GM23338 (cell line): ENCODE results near the gene TNFRSF1A. TPM values are rescaled to one million over a fixed set of nuclear protein-coding genes. Genes with fewer than 3 reads are reported as not detected.

Source experiments
- ATAC-seq: fragments of 200-7000 bp; cut with Tn5 transposase; 3 replicates; pipeline ENCODE4 v1.9.1; 2020
- DNase-seq: peaks from one replicate; pipeline ENCODE4 v3.0.0-alpha.2; 2015; ENCODE audit warnings: low spot score
- H2AFZ ChIP-seq: fragments of 200-600 bp; sonication (generic); 2 replicates; pipeline ENCODE4 v1.8.0; 2016; ENCODE audit warnings: antibody characterized with exemption, mild to moderate bottlenecking, moderate library complexity
- H3F3A ChIP-seq: fragments of 200-600 bp; sonication (generic); replicated peaks from 2 replicates; pipeline ENCODE4 v1.8.0; 2017; ENCODE audit warnings: antibody characterized with exemption, mixed run types, low read depth
- H3K27ac ChIP-seq: fragments of 200-600 bp; sonication (generic); 2 replicates; pipeline ENCODE4 v1.6.1; 2016; ENCODE audit warnings: low read depth
- H3K27me3 ChIP-seq: fragments of 200-600 bp; sonication (generic); 2 replicates; pipeline ENCODE4 v1.8.0; 2016; ENCODE audit warnings: mild to moderate bottlenecking, mixed run types, moderate library complexity; ENCODE audit not compliant: insufficient read depth
- H3K36me3 ChIP-seq: fragments of 200-600 bp; sonication (generic); 2 replicates; pipeline ENCODE4 v1.8.0; 2016; ENCODE audit warnings: mild to moderate bottlenecking; ENCODE audit not compliant: insufficient read depth
- H3K4me1 ChIP-seq: fragments of 200-600 bp; sonication (generic); 2 replicates; pipeline ENCODE4 v1.8.0; 2016; ENCODE audit warnings: mild to moderate bottlenecking, moderate library complexity; ENCODE audit not compliant: insufficient read depth
- H3K4me2 ChIP-seq: fragments of 200-600 bp; sonication (generic); 2 replicates; pipeline ENCODE4 v1.7.1; 2017; ENCODE audit warnings: mixed run types
- H3K4me3 ChIP-seq: fragments of 200-600 bp; sonication (generic); 2 replicates; pipeline ENCODE4 v1.6.1; 2016; ENCODE audit warnings: mixed run types
- H3K79me2 ChIP-seq: fragments of 200-600 bp; sonication (generic); replicated peaks from 2 replicates; pipeline ENCODE4 v1.8.0; 2017; ENCODE audit warnings: mild to moderate bottlenecking; ENCODE audit not compliant: insufficient read depth
- H3K9me2 ChIP-seq: fragments of 200-600 bp; sonication (generic); 2 replicates; pipeline ENCODE4 v1.8.0; 2017; ENCODE audit not compliant: insufficient read depth
- H4K20me1 ChIP-seq: fragments of 200-600 bp; sonication (generic); replicated peaks from 2 replicates; pipeline ENCODE4 v1.8.0; 2017; ENCODE audit warnings: mild to moderate bottlenecking; ENCODE audit not compliant: insufficient read depth
- H3K27ac Mint-ChIP-seq: 2 replicates; pipeline ENCODE4 v1.8.0; 2020; ENCODE audit warnings: inconsistent platforms, mild to moderate bottlenecking, moderate library complexity, mixed read lengths
- H3K27me3 Mint-ChIP-seq: 3 replicates; pipeline ENCODE4 v1.8.0; 2022; ENCODE audit warnings: low read depth, mild to moderate bottlenecking, moderate library complexity, mixed read lengths, inconsistent platforms; ENCODE audit not compliant: insufficient read depth, poor library complexity
- H3K36me3 Mint-ChIP-seq: 3 replicates; pipeline ENCODE4 v1.8.0; 2021; ENCODE audit warnings: low read depth, mild to moderate bottlenecking, inconsistent platforms, moderate library complexity, mixed read lengths
- H3K4me1 Mint-ChIP-seq: 3 replicates; pipeline ENCODE4 v1.8.0; 2020; ENCODE audit warnings: mild to moderate bottlenecking, inconsistent platforms, mixed read lengths
- H3K4me3 Mint-ChIP-seq: 3 replicates; pipeline ENCODE4 v1.8.0; 2021; ENCODE audit warnings: moderate library complexity, mild to moderate bottlenecking, inconsistent platforms, mixed read lengths
- H3K9me3 Mint-ChIP-seq: 3 replicates; pipeline ENCODE4 v1.8.0; 2020; ENCODE audit warnings: moderate library complexity, mild to moderate bottlenecking, inconsistent platforms, mixed read lengths
- CREB1 ChIP-seq: fragments of 250-450 bp; sonication (Bioruptor Pico); IDR thresholded peaks from 2 replicates; pipeline ENCODE4 v1.5.0; 2020; ENCODE audit warnings: low read depth, mild to moderate bottlenecking, moderate library complexity
- ETS1 ChIP-seq: IDR thresholded peaks from 2 replicates; pipeline ENCODE4 v1.6.1; 2016; ENCODE audit warnings: antibody characterized with exemption
- EZH2 ChIP-seq: fragments of 200-600 bp; sonication (generic); IDR thresholded peaks from one replicate; pipeline ENCODE4 v1.8.0; 2017; ENCODE audit warnings: antibody characterized with exemption, mild to moderate bottlenecking, low read depth; ENCODE audit not compliant: unreplicated experiment
- EZH2phosphoT487 ChIP-seq: fragments of 200-600 bp; sonication (generic); IDR thresholded peaks from one replicate; pipeline ENCODE4 v1.8.1; 2018; ENCODE audit warnings: antibody characterized with exemption; ENCODE audit not compliant: unreplicated experiment
- JUNB ChIP-seq: IDR thresholded peaks from one replicate; pipeline ENCODE4 v1.6.1; 2016; ENCODE audit warnings: antibody characterized with exemption; ENCODE audit not compliant: unreplicated experiment
- NANOG ChIP-seq: IDR thresholded peaks from 2 replicates; pipeline ENCODE4 v1.6.1; 2016; ENCODE audit warnings: antibody characterized with exemption, borderline replicate concordance
- POLR2AphosphoS5 ChIP-seq: IDR thresholded peaks from 2 replicates; pipeline ENCODE4 v1.6.1; 2016; ENCODE audit warnings: antibody characterized with exemption, low read depth
- REST ChIP-seq: IDR thresholded peaks from one replicate; pipeline ENCODE4 v1.6.1; 2018; ENCODE audit warnings: antibody characterized with exemption; ENCODE audit not compliant: unreplicated experiment
- STAT1 ChIP-seq: IDR thresholded peaks from one replicate; pipeline ENCODE4 v1.6.1; 2016; ENCODE audit warnings: antibody characterized with exemption; ENCODE audit not compliant: unreplicated experiment
- ZNF114 ChIP-seq: fragments of 250-450 bp; sonication (Bioruptor Pico); IDR thresholded peaks from 2 replicates; pipeline ENCODE4 v1.5.0; 2020; ENCODE audit warnings: mild to moderate bottlenecking, moderate library complexity
- ZNF331 ChIP-seq: fragments of 250-450 bp; sonication (Bioruptor Pico); IDR thresholded peaks from 2 replicates; pipeline ENCODE4 v1.5.0; 2020; ENCODE audit warnings: low read depth, mild to moderate bottlenecking, moderate library complexity
- ZNF462 ChIP-seq: fragments of 250-450 bp; sonication (Bioruptor Pico); IDR thresholded peaks from 2 replicates; pipeline ENCODE4 v1.5.0; 2020; ENCODE audit warnings: mild to moderate bottlenecking, moderate library complexity
- polyA plus RNA-seq: library from polyadenylated mRNA; unstranded; fragments of >200 nt; fragmentation: Nextera tagmentation; extraction: Ambion mirVana; gene quantifications from 2 replicates; pipeline ENCODE4 v1.2.1, GENCODE V29; 2016
- total RNA-seq: library from RNA; depleted of rRNA; stranded (reverse); fragments of >200 nt; shearing (Covaris generic); gene quantifications from 2 replicates; pipeline ENCODE4 v1.2.3, GENCODE V29; 2014
- TF ChIP-seq, protein P1 (sequence below), 2 experiments: fragments of 200-600 bp in 1 of 2; sonication (generic) in 1 of 2; conservative IDR thresholded peaks; 2 replicates each; pipeline versions ENCODE4 v1.5.1 to v1.6.1; 2016 to 2017; ENCODE audit warnings: antibody characterized with exemption in 2 of 2, low read depth in 2 of 2, mild to moderate bottlenecking in 2 of 2, moderate library complexity in 1 of 2

TNFRSF1A gene
- total and polyA plus RNA-seq, 2 experiments from 2014 or later, result 24.3 to 43.4 TPM

GRCh38 chr12:6321905-6322304, 20.0 kb downstream of the TNFRSF1A start:
- Histone ChIP-seq H3K27ac (peak overlapping the region; percentile 88; the same call in 1 of the 2 replicates), H4K20me1 (no peaks in the 10 kb centered on the region), H3K27me3 (no peaks in the 10 kb centered on the region), H3F3A (peaks cover 33% of the 10 kb centered on the region), H3K79me2 (no peaks in the 10 kb centered on the region), H3K4me1 (peaks cover 37% of the 10 kb centered on the region), H3K4me2 (peak overlapping the region; percentile 68; the same call in 1 of the 2 replicates), H3K36me3 (peaks cover 12% of the 10 kb centered on the region; the same call in 1 of the 2 replicates), H3K4me3 (no peak overlapping the region), H2AFZ (no peak overlapping the region), H3K9me2 (no peaks in the 10 kb centered on the region)
- no peak for ATAC-seq
- Mint-ChIP-seq H3K36me3 (peaks cover 38% of the 10 kb centered on the region), H3K27ac (peak overlapping the region; percentile 90), H3K4me1 (peaks cover 63% of the 10 kb centered on the region), H3K4me3 (no peak overlapping the region; the same call in 2 of the 3 replicates), H3K9me3 (no peaks in the 10 kb centered on the region; the same call in 2 of the 3 replicates), H3K27me3 (peaks cover 44% of the 10 kb centered on the region)
- TF ChIP-seq JUNB (no peak), REST (no peak), CREB1 (CRISPR knock-in tag) (no peak), ZNF462 (CRISPR knock-in tag) (no peak), ZNF114 (CRISPR knock-in tag) (no peak), STAT1 (no peak), POLR2AphosphoS5 (no peak), ETS1 (no peak), ZNF331 (CRISPR knock-in tag) (no peak), EZH2 (no peak), NANOG (no peak), EZH2phosphoT487 (no peak)
- TF ChIP-seq, protein P1, sequence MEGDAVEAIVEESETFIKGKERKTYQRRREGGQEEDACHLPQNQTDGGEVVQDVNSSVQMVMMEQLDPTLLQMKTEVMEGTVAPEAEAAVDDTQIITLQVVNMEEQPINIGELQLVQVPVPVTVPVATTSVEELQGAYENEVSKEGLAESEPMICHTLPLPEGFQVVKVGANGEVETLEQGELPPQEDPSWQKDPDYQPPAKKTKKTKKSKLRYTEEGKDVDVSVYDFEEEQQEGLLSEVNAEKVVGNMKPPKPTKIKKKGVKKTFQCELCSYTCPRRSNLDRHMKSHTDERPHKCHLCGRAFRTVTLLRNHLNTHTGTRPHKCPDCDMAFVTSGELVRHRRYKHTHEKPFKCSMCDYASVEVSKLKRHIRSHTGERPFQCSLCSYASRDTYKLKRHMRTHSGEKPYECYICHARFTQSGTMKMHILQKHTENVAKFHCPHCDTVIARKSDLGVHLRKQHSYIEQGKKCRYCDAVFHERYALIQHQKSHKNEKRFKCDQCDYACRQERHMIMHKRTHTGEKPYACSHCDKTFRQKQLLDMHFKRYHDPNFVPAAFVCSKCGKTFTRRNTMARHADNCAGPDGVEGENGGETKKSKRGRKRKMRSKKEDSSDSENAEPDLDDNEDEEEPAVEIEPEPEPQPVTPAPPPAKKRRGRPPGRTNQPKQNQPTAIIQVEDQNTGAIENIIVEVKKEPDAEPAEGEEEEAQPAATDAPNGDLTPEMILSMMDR (conservative IDR thresholded peaks at IDR 0.05; ENCODE audit: low read depth in 2 of 2), result no peak
- DNase-seq, result no peak
